ENCODE results near the gene GLTPD2. TPM values are rescaled to one million over a fixed set of nuclear protein-coding genes. Genes with fewer than 3 reads are reported as not detected.

The GLTPD2 gene
- total and polyA plus RNA-seq, 12 donors, result 0.25 TPM; not detected in 11

GRCh38 chr17:4740584-4740983 lies 48.2 kb upstream of the GLTPD2 start:
- peaks cover 0 to 53% (median 20%) of the 10 kb centered on the region in 7 donors for H3K27me3 ChIP-seq
- no peaks in the 10 kb centered on the region for H3K9me3 ChIP-seq
- ATAC-seq (no peak), DNase-seq (no peak)
- no peak overlapping the region for H3K27ac ChIP-seq
- peaks cover 2 to 46% (median 18%) of the 10 kb centered on the region in 9 donors for H3K4me1 ChIP-seq
- WGBS, 2 donors, result 93 to 95% methylated on average over 8 of the region's 8 CpGs
- H3K36me3 ChIP-seq, result no peaks in the 10 kb centered on the region
- H3K4me3 ChIP-seq, result peak overlapping the region in 2 of 10 donors; percentile 50 to 87
- TF ChIP-seq CTCF (IDR thresholded peaks at IDR 0.05), result no peak
- intact Hi-C loops (cut with DNase I), result loop anchor here in 2 of 10 donors (5.0 kb wide), 2 partner anchors 42 to 47 kb away; partner anchors contain the start of genes GLTPD2 (in 1 of the 2) and VMO1 (in 1 of the 2)

- Histone ChIP-seq H3K36me3 (no peaks in the 10 kb centered on the region), H3K4me3 (no peak overlapping the region), H3K4me1 (peaks cover 2 to 40% (median 18%) of the 10 kb centered on the region in 9 donors), H3K27me3 (peaks cover 0 to 63% (median 23%) of the 10 kb centered on the region in 7 donors), H3K27ac (no peak overlapping the region), H3K9me3 (no peaks in the 10 kb centered on the region)
- no peak for ATAC-seq
- 95 to 99% methylated on average over 8 of the region's 8 CpGs for WGBS, 2 donors
- DNase-seq, result no peak
- intact Hi-C loops (cut with DNase I), result loop anchor here in 2 of 10 donors (5.0 kb wide), 2 partner anchors 41 to 46 kb away; partner anchors contain the start of genes GLTPD2 (in 1 of the 2) and VMO1 (in 1 of the 2)
- TF ChIP-seq CTCF (IDR thresholded peaks at IDR 0.05), result no peak
These were observed 47.2 kb upstream of the GLTPD2 start for GRCh38 chr17:4741544-4741943.

GRCh38 chr17:4742133-4742532 lies 46.6 kb upstream of the GLTPD2 start:
- DNase-seq (no peak), ATAC-seq (no peak)
- whole genome bisulfite sequencing, 2 donors, result 93 to 95% methylated on average over 9 of the region's 9 CpGs
- H3K9me3 ChIP-seq, result no peaks in the 10 kb centered on the region
- intact Hi-C loops (cut with DNase I), result loop anchor here in 2 of 10 donors (5.0 kb wide), 2 partner anchors 40 to 45 kb away; partner anchors contain the start of genes GLTPD2 (in 1 of the 2) and VMO1 (in 1 of the 2)
- no peak overlapping the region for H3K4me3 ChIP-seq
- H3K36me3 ChIP-seq, result no peaks in the 10 kb centered on the region
- peaks cover 2 to 36% (median 18%) of the 10 kb centered on the region in 9 donors for H3K4me1 ChIP-seq
- H3K27me3 ChIP-seq, result peaks cover 0 to 63% (median 23%) of the 10 kb centered on the region in 7 donors
- no peak for TF ChIP-seq CTCF (IDR thresholded peaks at IDR 0.05)
- H3K27ac ChIP-seq, result no peak overlapping the region

- peaks cover 2 to 36% (median 18%) of the 10 kb centered on the region in 9 donors for H3K4me1 ChIP-seq
These were observed 46.1 kb upstream of the GLTPD2 start for GRCh38 chr17:4742629-4743028.

More at GRCh38 chr17:4742629-4743028, 46.1 kb upstream of the GLTPD2 start:
- ATAC-seq (no peak), DNase-seq (no peak)
- 68 to 72% methylated on average over 10 of the region's 10 CpGs for WGBS, 2 donors
- TF ChIP-seq CTCF (IDR thresholded peaks at IDR 0.05), result no peak
- Histone ChIP-seq H3K27me3 (peaks cover 0 to 58% (median 23%) of the 10 kb centered on the region in 7 donors), H3K36me3 (no peaks in the 10 kb centered on the region), H3K4me3 (no peak overlapping the region), H3K9me3 (no peaks in the 10 kb centered on the region), H3K27ac (no peak overlapping the region)
- intact Hi-C loops (cut with DNase I), result loop anchor here in 2 of 10 donors (5.0 kb wide), 2 partner anchors 40 to 45 kb away; partner anchors contain the start of genes GLTPD2 (in 1 of the 2) and VMO1 (in 1 of the 2)

All from heart right ventricle (tissue), 16 donors.